OCI-LY7 (cell line): Measurements from ENCODE around the gene ARHGAP26.

Source experiments
- EZH2phosphoT487 ChIP-seq: fragments of 200-600 bp; sonication (generic); IDR thresholded peaks from 2 replicates; pipeline ENCODE4 v1.6.1; 2018; ENCODE audit warnings: low read depth, borderline replicate concordance, mild to moderate bottlenecking, mixed run types, antibody characterized with exemption, low read length, moderate library complexity, mixed read lengths
- TF ChIP-seq, protein P1 (sequence below): fragments of 200-600 bp; sonication (generic); conservative IDR thresholded peaks from 2 replicates; pipeline ENCODE4 v1.5.1; 2014; ENCODE audit warnings: mild to moderate bottlenecking, antibody characterized with exemption, low read length, moderate library complexity, mixed read lengths

DNA sequence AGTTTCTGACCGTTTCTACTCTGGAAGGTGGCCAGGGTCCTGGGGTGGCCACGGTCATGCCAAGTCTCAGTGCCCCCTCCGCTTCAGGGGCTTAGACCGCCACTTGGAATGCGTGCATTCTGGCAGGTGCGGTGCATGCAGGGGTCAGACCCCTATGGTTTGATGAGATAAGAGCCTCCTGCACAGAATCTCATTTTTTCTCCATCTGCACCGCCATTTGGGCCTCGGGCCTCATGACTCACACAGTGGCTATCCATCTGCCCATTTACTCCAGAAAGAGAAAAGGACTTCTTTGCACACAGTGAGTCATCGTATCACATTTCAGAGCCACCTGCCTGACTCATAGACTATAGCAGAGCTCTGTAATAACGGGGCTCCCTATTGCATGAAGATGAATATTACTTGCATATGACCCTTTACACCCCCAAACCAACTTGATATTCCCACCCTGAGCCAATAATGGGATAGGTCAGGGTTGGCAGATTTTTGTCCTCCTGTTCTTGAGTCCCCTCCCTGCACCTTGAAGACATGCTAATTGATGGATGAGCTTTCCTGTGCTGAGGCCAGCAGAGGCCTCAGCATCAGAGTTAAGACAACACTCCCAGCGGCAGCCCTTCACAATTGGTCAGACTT is 475.9 kb downstream of the ARHGAP26 start:
- TF ChIP-seq, protein P1, sequence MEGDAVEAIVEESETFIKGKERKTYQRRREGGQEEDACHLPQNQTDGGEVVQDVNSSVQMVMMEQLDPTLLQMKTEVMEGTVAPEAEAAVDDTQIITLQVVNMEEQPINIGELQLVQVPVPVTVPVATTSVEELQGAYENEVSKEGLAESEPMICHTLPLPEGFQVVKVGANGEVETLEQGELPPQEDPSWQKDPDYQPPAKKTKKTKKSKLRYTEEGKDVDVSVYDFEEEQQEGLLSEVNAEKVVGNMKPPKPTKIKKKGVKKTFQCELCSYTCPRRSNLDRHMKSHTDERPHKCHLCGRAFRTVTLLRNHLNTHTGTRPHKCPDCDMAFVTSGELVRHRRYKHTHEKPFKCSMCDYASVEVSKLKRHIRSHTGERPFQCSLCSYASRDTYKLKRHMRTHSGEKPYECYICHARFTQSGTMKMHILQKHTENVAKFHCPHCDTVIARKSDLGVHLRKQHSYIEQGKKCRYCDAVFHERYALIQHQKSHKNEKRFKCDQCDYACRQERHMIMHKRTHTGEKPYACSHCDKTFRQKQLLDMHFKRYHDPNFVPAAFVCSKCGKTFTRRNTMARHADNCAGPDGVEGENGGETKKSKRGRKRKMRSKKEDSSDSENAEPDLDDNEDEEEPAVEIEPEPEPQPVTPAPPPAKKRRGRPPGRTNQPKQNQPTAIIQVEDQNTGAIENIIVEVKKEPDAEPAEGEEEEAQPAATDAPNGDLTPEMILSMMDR: no peak
- TF ChIP-seq EZH2phosphoT487: no peak
